Lower lobe of right lung (tissue), 2 donors: ENCODE results near the gene C6orf15. TPM values are rescaled to one million over a fixed set of nuclear protein-coding genes. Genes with fewer than 3 reads are reported as not detected.

ENCODE experiments used
- ATAC-seq, 2 donors: fragments of 200-7000 bp; cut with Tn5 transposase; one replicate each; pipeline ENCODE4 v1.9.1; 2020 to 2022; ENCODE audit warnings: mild to moderate bottlenecking in 2 of 2, moderate library complexity in 2 of 2
- DNase-seq: peaks from one replicate; pipeline ENCODE4 v3.0.0-alpha.2; 2020
- H3K27ac ChIP-seq: fragments of 200-600 bp; one replicate; pipeline ENCODE4 v1.8.0; 2022
- H3K27me3 ChIP-seq: fragments of 200-600 bp; one replicate; pipeline ENCODE4 v1.8.0; 2022; ENCODE audit warnings: low read depth
- H3K36me3 ChIP-seq: fragments of 200-600 bp; one replicate; pipeline ENCODE4 v1.8.0; 2022; ENCODE audit warnings: mild to moderate bottlenecking
- H3K4me1 ChIP-seq: fragments of 200-600 bp; one replicate; pipeline ENCODE4 v1.8.0; 2022
- H3K4me3 ChIP-seq: fragments of 200-600 bp; one replicate; pipeline ENCODE4 v1.8.0; 2022; ENCODE audit warnings: mild to moderate bottlenecking
- H3K9me3 ChIP-seq: fragments of 200-600 bp; one replicate; pipeline ENCODE4 v1.8.0; 2022
- CTCF ChIP-seq: fragments of 200-600 bp; IDR thresholded peaks from one replicate; pipeline ENCODE4 v1.8.0; 2022; ENCODE audit warnings: antibody characterized with exemption, mild to moderate bottlenecking
- intact Hi-C: fragments of 100-400 bp; cut with DNase I; formaldehyde crosslinking; loops from one replicate; pipeline ENCODE4 v1.11.0; 2022
- total RNA-seq: library from RNA; stranded (reverse); fragmentation: NEBNext Ultra II Directional; extraction: Animal tissue kit (Norgen Biotek cat#: 25700); gene quantifications from one replicate; pipeline ENCODE4 v1.2.1, GENCODE V29; 2021
- donor health status: DM: no; HTN: yes; CAD: no; lungs with severe emphysema.

The C6orf15 gene
- total RNA-seq, 1 donor from 2014 or later, result not detected

GRCh38 chr6:31065556-31065955, 46.8 kb downstream of the C6orf15 start:
- Histone ChIP-seq H3K27ac (peak overlapping the region; percentile 29), H3K27me3 (no peaks in the 10 kb centered on the region), H3K9me3 (no peaks in the 10 kb centered on the region), H3K36me3 (no peaks in the 10 kb centered on the region), H3K4me1 (no peaks in the 10 kb centered on the region), H3K4me3 (no peak overlapping the region)
- intact Hi-C loops, result no loop called here
- ATAC-seq (peak; percentile 32 to 51), DNase-seq (no peak)
- TF ChIP-seq CTCF, result no peak

- Histone ChIP-seq H3K27me3 (no peaks in the 10 kb centered on the region), H3K4me3 (no peak overlapping the region), H3K27ac (no peak overlapping the region), H3K36me3 (no peaks in the 10 kb centered on the region), H3K9me3 (no peaks in the 10 kb centered on the region), H3K4me1 (no peaks in the 10 kb centered on the region)
- ATAC-seq (no peak), DNase-seq (no peak)
- intact Hi-C loops, result no loop called here
- no peak for TF ChIP-seq CTCF
These were observed 48.4 kb downstream of the C6orf15 start for GRCh38 chr6:31063906-31064435.

Other genes starting within 250 kb of the C6orf15 start
- gene DDR1, start 228.1 kb downstream of the C6orf15 start, total RNA-seq, result 80.9 TPM
- gene GTF2H4, start 204.4 kb downstream of the C6orf15 start, total RNA-seq, result 37.1 TPM
- 33.0 TPM for gene VARS2, start 198.3 kb downstream of the C6orf15 start, total RNA-seq
- gene SFTA2, start 180.4 kb downstream of the C6orf15 start, total RNA-seq, result 351 TPM
- gene MUCL3, start 171.6 kb downstream of the C6orf15 start, total RNA-seq, result 5.3 TPM
- 3.8 TPM for gene MUC21, start 128.9 kb downstream of the C6orf15 start, total RNA-seq
- gene MUC22, start 102.1 kb downstream of the C6orf15 start, total RNA-seq, result not detected
- 10.5 TPM for gene PSORS1C1, start 2.2 kb upstream of the C6orf15 start, total RNA-seq
- gene CDSN, start 7.9 kb upstream of the C6orf15 start, total RNA-seq, result not detected
- gene PSORS1C2, start 26.5 kb upstream of the C6orf15 start, total RNA-seq, result not detected
- 16.5 TPM for gene CCHCR1, start 45.2 kb upstream of the C6orf15 start, total RNA-seq
- 6.2 TPM for gene TCF19, start 46.0 kb upstream of the C6orf15 start, total RNA-seq
- gene POU5F1, start 58.1 kb upstream of the C6orf15 start, total RNA-seq, result 5.0 TPM
- 1,186 TPM for gene HLA-C, start 159.5 kb upstream of the C6orf15 start, total RNA-seq
- 2,736 TPM for gene HLA-B, start 244.6 kb upstream of the C6orf15 start, total RNA-seq